ENCODE measurements around the gene TOPORS. TPM values are rescaled to one million over a fixed set of nuclear protein-coding genes. Genes with fewer than 3 reads are reported as not detected.

Gene TOPORS
- total RNA-seq, 4 donors from 2014 or later, result 12.2 to 19.8 (median 16.0) TPM

GRCh38 chr9:32573821-32574220, 21.4 kb upstream of the TOPORS start:
- WGBS, 2 donors, result 78% methylated on average over 7 of the region's 7 CpGs
- Histone ChIP-seq H3K9me3 (no peaks in the 10 kb centered on the region), H3K27me3 (no peaks in the 10 kb centered on the region), H3K36me3 (peaks cover 0 to 18% (median 0%) of the 10 kb centered on the region in 3 donors), H3K4me1 (peaks cover 8 to 34% (median 12%) of the 10 kb centered on the region in 3 donors), H3K27ac (peak overlapping the region in 2 of 4 donors; percentile 95 to 96), H3K4me3 (peak overlapping the region in 2 of 4 donors; percentile 86 to 97)
- TF ChIP-seq POLR2A (IDR thresholded peaks at IDR 0.05) (no peak), CTCF (IDR thresholded peaks at IDR 0.05) (no peak)
- intact Hi-C loops (cut with DNase I), result no loop called here
- no peak for DNase-seq

DNA sequence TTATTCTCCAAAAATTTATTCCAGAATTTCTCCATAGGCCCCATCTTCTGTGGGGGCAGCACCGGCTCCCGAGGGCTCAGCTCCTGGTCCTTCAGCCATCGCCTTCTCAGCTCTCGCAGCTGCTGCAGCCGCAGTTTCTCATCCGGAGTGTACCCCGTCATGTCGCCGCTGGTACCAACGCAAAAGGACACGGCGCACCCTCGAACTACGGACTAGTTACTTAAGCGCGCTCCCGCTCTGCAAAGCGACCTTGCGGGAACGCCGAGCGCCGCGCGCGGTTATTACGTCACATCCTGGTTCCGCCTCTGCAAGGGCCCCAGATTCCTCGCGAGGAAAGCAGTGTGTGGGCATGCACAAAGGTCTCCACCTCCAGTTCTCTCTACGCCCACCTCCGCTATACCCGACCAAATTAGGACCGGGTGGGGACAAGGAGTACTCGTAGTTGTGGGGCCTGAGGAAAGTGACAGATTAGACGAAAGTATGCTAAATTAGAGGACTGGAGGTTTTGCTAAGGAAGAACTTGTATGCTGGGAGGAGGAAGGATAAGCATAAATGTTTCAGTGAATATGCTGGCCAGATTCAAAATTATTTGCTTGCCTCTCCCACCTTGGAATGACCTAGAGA, 20.6 kb upstream of the TOPORS start, which contains the start of gene NDUFB6:
NDUFB6 (minus strand) TSS at position 260 of the 624 bp plus-strand sequence; CDS start at position 161, 99 bp downstream.
- Histone ChIP-seq H3K27me3 (no peaks in the 10 kb centered on the region), H3K4me3 (peak within 1 kb of the TSS; percentile 79 to 97 (median 86))
- WGBS, 2 donors, result 0% methylated on average over 5 to 28 of the region's 36 CpGs

GRCh38 chr9:32571969-32572899, 19.8 kb upstream of the TOPORS start:
- intact Hi-C loops (cut with DNase I), result no loop called here

More for the DNA sequence above, 20.6 kb upstream of the TOPORS start, which contains the start of gene NDUFB6:
- H3K4me1 ChIP-seq, result peaks cover 8 to 34% (median 12%) of the 10 kb centered on the region in 3 donors
- H3K27ac ChIP-seq, result peak within 1 kb of the TSS; percentile 87 to 96 (median 94)
- peak; percentile 57 for DNase-seq
- peaks cover 0 to 26% (median 0%) of the 10 kb centered on the region in 3 donors for H3K36me3 ChIP-seq
- peak in 3 of 4 donors; percentile 70 to 83 (median 78) for TF ChIP-seq POLR2A (IDR thresholded peaks at IDR 0.05)
- peak in 1 of 6 experiments; percentile 46 for TF ChIP-seq CTCF (IDR thresholded peaks at IDR 0.05)
- no peaks in the 10 kb centered on the region for H3K9me3 ChIP-seq
- intact Hi-C loops (cut with DNase I), result no loop called here

DNA sequence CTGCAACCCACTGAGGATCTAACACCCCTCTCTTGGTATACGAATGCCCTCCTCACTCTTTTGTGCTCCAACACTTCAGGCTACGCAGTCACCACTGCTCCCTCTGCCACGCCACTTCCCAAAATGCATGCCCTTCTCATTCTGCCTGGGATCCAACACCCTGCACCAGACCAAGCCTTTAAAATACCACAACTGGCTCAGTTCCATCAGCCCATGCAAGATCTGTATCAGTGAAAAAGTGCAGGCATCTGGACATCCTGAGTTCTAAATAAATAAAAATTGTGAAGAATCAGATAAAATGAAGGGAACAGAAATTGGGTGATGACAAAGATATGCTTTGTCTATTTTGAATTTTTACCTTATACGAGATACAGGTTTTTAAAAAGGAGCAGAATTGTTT, 17.9 kb upstream of the TOPORS start:
- TF ChIP-seq CTCF (IDR thresholded peaks at IDR 0.05), result no peak
- TF ChIP-seq POLR2A (IDR thresholded peaks at IDR 0.05), result no peak
- intact Hi-C loops (cut with DNase I), result no loop called here
- peaks cover 0 to 54% (median 13%) of the 10 kb centered on the region in 3 donors for H3K36me3 ChIP-seq
- H3K27me3 ChIP-seq, result no peaks in the 10 kb centered on the region
- H3K9me3 ChIP-seq, result no peaks in the 10 kb centered on the region
- H3K27ac ChIP-seq, result no peak overlapping the region
- no peak for DNase-seq
- 90 to 92% methylated on average over 4 of the region's 4 CpGs for WGBS, 2 donors
- no peak overlapping the region for H3K4me3 ChIP-seq
- H3K4me1 ChIP-seq, result peaks cover 8 to 34% (median 12%) of the 10 kb centered on the region in 3 donors

More at GRCh38 chr9:32571969-32572899, 19.8 kb upstream of the TOPORS start:
- Histone ChIP-seq H3K4me3 (peak overlapping the region; percentile 79 to 97 (median 86)), H3K27ac (peak overlapping the region; percentile 87 to 96 (median 94)), H3K36me3 (peaks cover 0 to 34% (median 0%) of the 10 kb centered on the region in 3 donors), H3K4me1 (peaks cover 8 to 34% (median 12%) of the 10 kb centered on the region in 3 donors), H3K27me3 (no peaks in the 10 kb centered on the region), H3K9me3 (no peaks in the 10 kb centered on the region)
- peak in 5 of 6 experiments; percentile 54 to 74 (median 69) for TF ChIP-seq CTCF (IDR thresholded peaks at IDR 0.05)
- no peak for TF ChIP-seq POLR2A (IDR thresholded peaks at IDR 0.05)
- DNase-seq, result peak; percentile 47
- WGBS, 2 donors, result 1% methylated on average over 15 to 17 of the region's 17 CpGs
